HG02571 (cell line): ENCODE results near the gene FFAR2.
"Not testable (repeated sequence)": the region's sequence is repeated elsewhere in the genome, so short reads cannot be mapped to it uniquely, and the experiment has no call there.

ENCODE experiments used
- ATAC-seq: cut with Tn5 transposase; IDR thresholded peaks from one replicate; pipeline ENCODE4 v1.9.1; 2021; ENCODE audit warnings: mild to moderate bottlenecking, moderate library complexity; ENCODE audit not compliant: unreplicated experiment

The FFAR2 gene

GRCh38 chr19:35447606-35448469 is at the start of gene FFAR2:
Gene FFAR2 (plus strand): TSS chr19:35448257. CDS start chr19:35449715, 1,458 bp downstream.
- ATAC-seq: no peak

GRCh38 chr19:35398570-35398969 is 49.5 kb upstream of the FFAR2 start:
- no peak for ATAC-seq

GRCh38 chr19:35399231-35399630 is 48.8 kb upstream of the FFAR2 start:
- no peak for ATAC-seq

- no peak for ATAC-seq
These were observed 47.9 kb upstream of the FFAR2 start for GRCh38 chr19:35399948-35400772.

GRCh38 chr19:35400773-35401100 is 47.3 kb upstream of the FFAR2 start:
- no peak for ATAC-seq

GRCh38 chr19:35401416-35401815 is 46.6 kb upstream of the FFAR2 start:
- ATAC-seq: not testable (repeated sequence)

GRCh38 chr19:35403116-35403760 is 44.8 kb upstream of the FFAR2 start:
- ATAC-seq: no peak

GRCh38 chr19:35404879-35405622 is 43.0 kb upstream of the FFAR2 start:
- peak; percentile 56 for ATAC-seq

GRCh38 chr19:35407619-35408018 is 40.4 kb upstream of the FFAR2 start:
- no peak for ATAC-seq

GRCh38 chr19:35408284-35409171 is 39.5 kb upstream of the FFAR2 start:
- ATAC-seq: peak; percentile 49

GRCh38 chr19:35409191-35409590 is 38.9 kb upstream of the FFAR2 start:
- no peak for ATAC-seq

- ATAC-seq: no peak
These were observed 37.6 kb upstream of the FFAR2 start for GRCh38 chr19:35410487-35410886.

- ATAC-seq: no peak
These were observed 33.6 kb upstream of the FFAR2 start for GRCh38 chr19:35414442-35414841.

- ATAC-seq: no peak
These were observed 31.7 kb upstream of the FFAR2 start for GRCh38 chr19:35416331-35416730.

- no peak for ATAC-seq
These were observed 30.8 kb upstream of the FFAR2 start for GRCh38 chr19:35417278-35417677.

- ATAC-seq: no peak
These were observed 30.1 kb upstream of the FFAR2 start for GRCh38 chr19:35417713-35418534.

GRCh38 chr19:35419046-35419445 is 29.0 kb upstream of the FFAR2 start:
- no peak for ATAC-seq

- no peak for ATAC-seq
These were observed 28.3 kb upstream of the FFAR2 start for GRCh38 chr19:35419805-35420204.

- no peak for ATAC-seq
These were observed 26.7 kb upstream of the FFAR2 start for GRCh38 chr19:35421362-35421761.
